Measurements from ENCODE around the gene INPP5A.

The INPP5A gene

GRCh38 chr10:132776821-132777220, 239.2 kb downstream of the INPP5A start:
- Histone ChIP-seq H3K79me2 (ENCODE audit: insufficient read depth, low read length) (no peaks in the 10 kb centered on the region), H3K36me3 (ENCODE audit: insufficient read depth, low read length) (no peaks in the 10 kb centered on the region; the same call in 1 of the 2 replicates), H3F3A (ENCODE audit: low read depth) (no peaks in the 10 kb centered on the region), H3K4me1 (ENCODE audit: insufficient read depth, low read length, poor library complexity, severe bottlenecking) (no peaks in the 10 kb centered on the region), H3K9ac (ENCODE audit: low read depth, low read length, poor library complexity, severe bottlenecking) (no peak overlapping the region), H3K27me3 (ENCODE audit: insufficient read depth, low read length, poor library complexity, severe bottlenecking) (no peaks in the 10 kb centered on the region), H3K9me3 (ENCODE audit: insufficient read depth, low read depth, low read length) (no peaks in the 10 kb centered on the region), H2AFZ (ENCODE audit: low read length) (no peak overlapping the region), H3K9me2 (replicated peaks; ENCODE audit: low read depth, low read length) (no peaks in the 10 kb centered on the region), H3K4me2 (ENCODE audit: low read depth, low read length, poor library complexity, severe bottlenecking) (no peak overlapping the region), H4K20me1 (ENCODE audit: insufficient read depth, low read length, poor library complexity, severe bottlenecking) (no peaks in the 10 kb centered on the region), H3K4me3 (ENCODE audit: low read length, poor library complexity, severe bottlenecking) (no peak overlapping the region)
- TF ChIP-seq EZH2phosphoT487 (IDR thresholded peaks at IDR 0.05; ENCODE audit: borderline replicate concordance) (no peak), CTCF (conservative IDR thresholded peaks at IDR 0.05; ENCODE audit: low read length) (no peak)

GRCh38 chr10:132777441-132777840, 239.9 kb downstream of the INPP5A start:
- Histone ChIP-seq H3K4me2 (ENCODE audit: low read depth, low read length, poor library complexity, severe bottlenecking) (no peak overlapping the region), H3K4me3 (ENCODE audit: low read length, poor library complexity, severe bottlenecking) (no peak overlapping the region), H3K4me1 (ENCODE audit: insufficient read depth, low read length, poor library complexity, severe bottlenecking) (no peaks in the 10 kb centered on the region), H3K9me3 (ENCODE audit: insufficient read depth, low read depth, low read length) (no peaks in the 10 kb centered on the region), H3K36me3 (ENCODE audit: insufficient read depth, low read length) (no peaks in the 10 kb centered on the region; the same call in 1 of the 2 replicates), H2AFZ (ENCODE audit: low read length) (no peak overlapping the region), H3K9ac (ENCODE audit: low read depth, low read length, poor library complexity, severe bottlenecking) (no peak overlapping the region), H3K9me2 (replicated peaks; ENCODE audit: low read depth, low read length) (no peaks in the 10 kb centered on the region), H3K27me3 (ENCODE audit: insufficient read depth, low read length, poor library complexity, severe bottlenecking) (no peaks in the 10 kb centered on the region), H3F3A (ENCODE audit: low read depth) (no peaks in the 10 kb centered on the region), H4K20me1 (ENCODE audit: insufficient read depth, low read length, poor library complexity, severe bottlenecking) (no peaks in the 10 kb centered on the region), H3K79me2 (ENCODE audit: insufficient read depth, low read length) (no peaks in the 10 kb centered on the region)
- TF ChIP-seq EZH2phosphoT487 (IDR thresholded peaks at IDR 0.05; ENCODE audit: borderline replicate concordance) (no peak), CTCF (conservative IDR thresholded peaks at IDR 0.05; ENCODE audit: low read length) (no peak)

DNA sequence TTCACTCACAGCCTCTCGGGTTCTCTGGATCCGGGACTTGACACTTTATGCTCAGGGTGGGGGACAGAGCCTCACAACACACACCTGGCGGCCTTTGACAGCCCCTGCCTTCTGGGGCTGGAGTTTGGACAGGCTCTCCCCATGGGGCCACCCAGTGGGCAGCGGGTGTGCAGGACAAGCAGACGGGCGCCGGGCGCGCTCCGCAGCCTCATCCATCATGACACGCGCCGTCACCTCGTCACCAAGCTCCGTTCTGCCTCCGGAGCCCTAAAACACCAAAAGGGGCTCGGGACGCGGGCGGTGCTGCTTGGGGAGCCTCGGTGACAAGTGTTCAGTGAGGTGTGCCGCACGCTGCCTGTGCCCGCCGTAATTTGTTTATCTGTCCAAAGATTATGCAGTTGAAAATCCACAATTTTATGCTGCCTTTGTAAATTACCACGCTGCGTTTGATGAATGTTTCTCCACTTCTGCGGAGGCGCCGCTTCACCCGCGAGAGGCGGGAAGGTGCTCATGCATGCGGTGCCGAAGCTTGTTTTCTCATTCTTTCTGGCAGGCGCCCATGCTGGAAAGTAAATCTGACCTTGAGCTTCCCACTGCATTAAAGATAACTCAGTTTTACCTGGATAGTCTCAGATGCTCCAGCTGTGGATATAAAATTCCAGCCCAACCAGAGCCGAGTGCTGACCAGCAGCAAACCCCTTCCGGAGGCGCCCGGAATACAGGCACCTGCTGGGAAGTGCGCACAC, 242.1 kb downstream of the INPP5A start:
- no peak overlapping the region for H3K4me3 ChIP-seq (ENCODE audit: low read length, poor library complexity, severe bottlenecking)
- TF ChIP-seq EZH2phosphoT487 (IDR thresholded peaks at IDR 0.05; ENCODE audit: borderline replicate concordance) = no peak
- TF ChIP-seq CTCF (conservative IDR thresholded peaks at IDR 0.05; ENCODE audit: low read length) = no peak
- no peaks in the 10 kb centered on the region for H4K20me1 ChIP-seq (ENCODE audit: insufficient read depth, low read length, poor library complexity, severe bottlenecking)
- H3K4me1 ChIP-seq (ENCODE audit: insufficient read depth, low read length, poor library complexity, severe bottlenecking) = no peaks in the 10 kb centered on the region
- H3K9me3 ChIP-seq (ENCODE audit: insufficient read depth, low read depth, low read length) = no peaks in the 10 kb centered on the region
- no peaks in the 10 kb centered on the region for H3K9me2 ChIP-seq (replicated peaks; ENCODE audit: low read depth, low read length)
- peaks cover 7% of the 10 kb centered on the region; the same call in 1 of the 2 replicates for H3K36me3 ChIP-seq (ENCODE audit: insufficient read depth, low read length)
- no peaks in the 10 kb centered on the region for H3F3A ChIP-seq (ENCODE audit: low read depth)
- no peaks in the 10 kb centered on the region for H3K27me3 ChIP-seq (ENCODE audit: insufficient read depth, low read length, poor library complexity, severe bottlenecking)
- no peak overlapping the region for H3K9ac ChIP-seq (ENCODE audit: low read depth, low read length, poor library complexity, severe bottlenecking)
- no peak overlapping the region for H3K4me2 ChIP-seq (ENCODE audit: low read depth, low read length, poor library complexity, severe bottlenecking)
- no peak overlapping the region for H2AFZ ChIP-seq (ENCODE audit: low read length)
- H3K79me2 ChIP-seq (ENCODE audit: insufficient read depth, low read length) = no peaks in the 10 kb centered on the region

All from Loucy (cell line).